DMS79 treated with DMSO at 0.1 percent for 48 hours (cell line): ENCODE measurements around the gene TASOR2.

Source experiments
- DNase-seq: peaks from one replicate; lab custom pipeline; 2025; lab: John Stamatoyannopoulos, UW

Gene TASOR2

GRCh38 chr10:5683065-5683464, 1.6 kb upstream of the TASOR2 start:
- no peak for DNase-seq

DNA sequence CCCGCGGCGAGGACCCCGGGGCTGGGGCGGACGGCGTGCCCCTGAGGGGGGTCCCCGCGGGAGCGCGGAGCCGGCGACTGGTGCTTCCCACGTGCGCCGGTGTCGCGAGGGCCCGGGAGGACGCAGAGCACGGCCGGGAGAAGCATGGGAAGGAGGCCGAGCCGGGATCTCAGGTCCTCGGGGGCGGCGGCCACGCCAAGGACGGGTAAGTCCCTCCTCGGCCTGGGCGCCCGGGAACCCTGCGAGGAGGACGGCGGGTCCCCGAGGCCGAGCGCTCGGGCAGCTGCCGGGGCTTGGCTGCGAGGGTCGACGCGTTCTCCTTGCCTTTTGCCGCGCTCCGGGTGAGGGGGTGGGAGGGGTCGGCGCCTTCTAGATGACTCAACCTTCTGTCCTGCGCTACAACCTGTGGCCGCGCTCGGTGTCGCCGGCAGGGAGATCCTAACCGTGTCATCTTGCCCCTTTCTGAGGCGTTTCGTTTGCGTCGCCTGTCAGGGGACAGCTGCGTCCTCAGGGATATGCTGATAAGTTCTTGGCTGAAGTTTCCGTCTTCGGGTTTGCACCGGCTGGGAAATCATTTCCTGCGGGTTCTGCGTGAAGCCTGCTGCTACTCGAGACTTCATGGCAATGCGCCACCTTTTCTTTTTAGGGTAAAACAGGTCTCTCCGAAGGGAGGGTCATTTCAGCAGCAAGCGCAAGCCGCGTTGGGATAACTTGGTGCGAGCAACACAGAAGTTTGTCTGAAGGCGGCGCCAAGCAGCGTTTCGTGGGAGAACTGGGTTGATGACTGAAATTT, 529 bp downstream of the TASOR2 start:
- DNase-seq = peak; percentile 27

DNA sequence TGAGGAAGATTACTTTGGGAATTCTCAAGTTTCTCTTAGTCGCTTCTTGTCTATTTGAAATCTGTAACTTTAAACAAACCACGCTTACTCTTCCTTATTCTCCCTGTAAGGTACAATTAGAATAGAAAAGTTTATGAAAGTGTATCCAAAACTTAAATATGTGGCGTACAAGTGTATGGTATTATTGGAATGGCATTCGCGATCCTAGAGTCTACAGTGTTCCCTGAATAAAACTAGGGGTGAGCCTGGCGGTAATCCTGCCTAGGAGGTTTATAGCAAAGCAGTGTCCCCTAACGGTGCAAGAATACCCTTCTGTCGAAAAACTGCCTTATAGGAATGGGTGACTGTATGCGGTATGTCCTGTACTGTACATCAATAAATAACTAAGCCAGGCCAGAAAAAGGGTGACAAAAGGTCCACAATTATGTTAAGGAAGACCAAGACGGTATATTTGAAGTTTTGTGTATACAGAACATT, 1.2 kb downstream of the TASOR2 start:
- DNase-seq = peak; percentile 27

GRCh38 chr10:5688587-5688986, 3.9 kb downstream of the TASOR2 start:
- DNase-seq = no peak

GRCh38 chr10:5691786-5692185, 7.1 kb downstream of the TASOR2 start:
- DNase-seq = no peak

- DNase-seq = no peak
Observed at GRCh38 chr10:5692461-5693358, 8.1 kb downstream of the TASOR2 start.

DNA sequence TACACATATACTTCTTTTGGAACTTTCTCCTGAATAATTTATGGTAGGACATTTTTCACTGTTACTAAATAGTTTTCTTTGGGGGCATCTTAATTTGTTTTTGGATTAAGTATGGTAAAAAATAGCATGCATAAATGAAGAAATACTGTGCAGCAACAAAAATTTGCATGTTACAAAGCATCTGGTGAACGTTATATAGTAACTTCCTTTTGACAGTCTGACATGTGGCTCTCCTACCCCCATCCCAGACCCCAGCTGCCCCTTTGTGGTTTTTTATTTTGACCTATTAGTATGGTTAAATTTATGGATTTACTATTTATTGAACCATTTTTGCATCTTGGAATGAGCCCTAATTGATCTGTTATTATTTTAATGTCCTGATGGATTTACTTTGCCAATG, 9.9 kb downstream of the TASOR2 start:
- DNase-seq = no peak

DNA sequence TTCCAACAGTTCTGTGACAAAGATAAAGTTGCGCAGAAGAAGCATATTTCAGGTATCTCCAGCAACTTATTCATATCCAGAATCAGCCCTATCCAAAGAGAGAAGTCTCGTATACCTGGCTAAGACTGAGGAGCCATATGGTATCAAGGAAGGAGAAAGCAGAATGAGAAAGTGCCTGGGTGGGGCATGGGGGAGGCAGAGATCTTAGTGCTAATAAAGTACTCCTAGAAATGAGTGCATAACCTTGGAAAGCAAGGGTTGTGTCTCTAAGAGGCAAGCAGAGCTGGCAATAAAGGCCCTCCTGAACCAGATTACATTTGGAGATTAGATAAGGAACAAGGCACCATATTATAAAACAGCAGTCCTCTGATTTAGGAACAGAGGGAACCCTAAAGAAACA, 12.7 kb downstream of the TASOR2 start:
- no peak for DNase-seq

GRCh38 chr10:5698062-5698461, 13.4 kb downstream of the TASOR2 start:
- no peak for DNase-seq

DNA sequence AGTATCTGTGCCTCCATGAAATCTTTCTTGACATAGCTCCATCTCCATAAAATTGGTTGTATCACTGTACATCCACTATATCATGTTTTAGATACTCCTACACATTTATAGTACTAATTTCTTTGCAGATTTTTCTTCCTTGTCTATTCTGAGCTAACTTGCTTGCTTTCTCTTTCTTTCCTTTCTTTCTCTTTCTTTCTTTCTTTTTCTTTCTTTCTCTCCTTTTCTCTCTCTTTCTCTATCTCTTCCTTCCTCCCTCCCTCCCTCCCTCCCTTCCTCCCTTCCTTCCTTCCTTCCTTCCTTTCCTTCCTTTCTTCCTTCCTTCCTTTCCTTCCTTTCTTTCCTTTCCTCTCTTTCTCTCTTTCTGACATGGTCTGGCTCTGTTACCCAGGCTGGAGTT, 23.7 kb downstream of the TASOR2 start:
- no peak for DNase-seq

GRCh38 chr10:5709865-5710264, 25.2 kb downstream of the TASOR2 start:
- DNase-seq = peak; percentile 1

DNA sequence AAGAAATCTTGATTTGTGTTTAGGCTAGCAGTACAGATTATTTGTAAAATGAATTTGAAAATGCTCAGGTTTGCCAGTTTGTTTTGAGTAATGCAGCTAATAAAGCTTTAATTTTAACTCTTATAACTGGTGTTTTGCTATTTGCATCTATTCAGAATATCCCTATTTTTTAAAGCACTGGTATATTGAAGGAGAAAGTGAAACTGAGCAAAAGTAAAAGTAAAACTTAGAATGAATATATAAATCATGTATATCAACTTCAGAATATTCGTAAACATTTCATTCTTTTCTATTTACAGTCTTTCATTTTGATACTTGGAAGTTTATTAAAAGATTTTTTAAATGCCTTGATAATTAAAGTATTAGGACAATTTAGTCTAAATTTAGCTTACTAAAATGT, 26.2 kb downstream of the TASOR2 start:
- no peak for DNase-seq

DNA sequence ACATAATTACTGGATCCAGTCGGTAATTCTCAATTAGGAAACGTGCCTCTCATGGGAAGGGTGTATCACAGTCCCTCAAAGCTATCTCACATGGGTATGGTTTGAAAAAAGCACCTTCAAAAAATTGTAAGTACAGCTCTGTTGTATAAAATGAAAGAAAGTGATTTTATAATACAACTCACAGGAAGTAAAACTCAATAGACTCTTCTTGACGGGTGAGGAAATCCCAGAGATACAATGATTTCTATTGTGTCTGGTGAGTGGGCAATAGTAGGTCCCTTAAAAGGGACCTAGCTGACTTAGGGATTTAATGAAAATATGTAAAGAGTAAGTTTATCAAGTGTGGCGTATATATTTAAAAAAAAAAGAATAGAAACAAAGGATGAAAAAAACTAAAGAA, 27.0 kb downstream of the TASOR2 start:
- DNase-seq = no peak

DNA sequence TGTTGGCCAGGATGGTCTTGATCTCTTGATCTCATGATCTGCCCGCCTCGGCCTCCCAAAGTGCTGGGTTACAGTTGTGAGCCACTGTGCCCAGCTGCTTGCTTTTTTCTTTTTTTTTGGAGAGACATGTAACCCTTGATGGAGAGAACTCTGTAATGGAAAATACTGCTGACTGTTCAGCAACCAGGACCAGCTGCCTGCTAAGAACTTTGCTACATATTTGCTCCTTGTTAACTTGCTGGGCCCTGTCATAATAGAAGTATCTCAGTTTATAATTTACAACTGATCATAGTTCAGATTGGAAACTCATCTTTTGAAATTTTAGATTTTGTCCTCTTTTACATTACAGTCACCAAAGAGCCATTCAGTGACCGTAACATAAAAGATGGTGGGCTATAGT, 34.9 kb downstream of the TASOR2 start:
- DNase-seq = no peak

DNA sequence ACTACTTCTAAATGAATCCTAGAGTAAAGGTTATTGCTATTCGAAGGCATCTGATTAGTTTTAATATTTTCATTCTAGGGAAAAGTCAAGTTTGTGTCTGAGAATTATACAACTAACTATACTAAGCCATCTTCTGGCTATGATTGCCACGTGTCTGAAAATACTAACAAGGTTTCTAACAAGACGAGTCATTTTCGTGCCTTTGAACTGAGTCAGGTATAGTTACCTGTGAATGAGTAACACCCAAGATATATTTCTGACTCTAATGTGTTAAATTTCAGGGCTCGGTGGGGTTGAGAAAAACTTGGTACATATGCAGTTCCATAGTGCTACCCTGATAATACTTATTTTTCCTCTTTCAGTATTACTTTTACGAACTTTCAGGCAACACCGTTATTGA, 35.5 kb downstream of the TASOR2 start:
- no peak for DNase-seq

- no peak for DNase-seq
Observed at GRCh38 chr10:5723692-5724091, 39.1 kb downstream of the TASOR2 start.

- DNase-seq = no peak
Observed at GRCh38 chr10:5730766-5731165, 46.1 kb downstream of the TASOR2 start.

DNA sequence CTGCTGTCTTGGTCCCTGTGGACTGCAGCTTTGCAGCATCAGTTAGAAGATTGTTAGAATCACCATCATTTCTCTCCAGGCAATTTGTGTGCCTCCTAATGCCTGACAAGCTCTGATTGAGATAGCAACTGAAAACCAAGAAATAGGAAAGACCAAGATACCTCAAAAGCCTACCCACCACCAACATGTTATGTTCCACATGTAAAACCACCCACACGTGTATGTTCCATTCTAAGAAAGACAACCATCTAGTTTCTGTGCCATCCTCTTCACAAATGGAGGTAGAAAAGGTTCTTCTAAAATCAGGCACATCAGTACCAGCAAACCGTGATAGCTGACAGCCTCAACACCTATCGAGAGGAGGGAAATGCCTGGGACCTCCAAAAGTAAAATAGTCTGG, 46.9 kb downstream of the TASOR2 start:
- DNase-seq = no peak

- no peak for DNase-seq
Observed at GRCh38 chr10:5732141-5732540, 47.5 kb downstream of the TASOR2 start.
